ENCODE results near the gene ACTR1B. TPM values are rescaled to one million over a fixed set of nuclear protein-coding genes. Genes with fewer than 3 reads are reported as not detected.

Gene ACTR1B
- total RNA-seq, 1 donor from 2014 or later, result 35.6 TPM

GRCh38 chr2:97651114-97651513 lies 12.7 kb downstream of the ACTR1B start:
- Histone ChIP-seq H2AFZ (ENCODE audit: low read depth, low read length) (no peak overlapping the region), H3K9ac (ENCODE audit: low read length) (no peak overlapping the region), H4K20me1 (ENCODE audit: insufficient read depth, low read length) (peaks cover 5% of the 10 kb centered on the region), H3K36me3 (ENCODE audit: insufficient read depth, low read length) (peaks cover 21% of the 10 kb centered on the region), H3K4me1 (ENCODE audit: insufficient read depth, low read length) (peaks cover 5% of the 10 kb centered on the region), H3K4me3 (ENCODE audit: insufficient read depth, low read depth, low read length) (no peak overlapping the region), H3K79me2 (ENCODE audit: insufficient read depth, low read length) (peaks cover 19% of the 10 kb centered on the region), H3K4me2 (ENCODE audit: low read length) (no peak overlapping the region), H3K27me3 (ENCODE audit: insufficient read depth, low read length) (no peaks in the 10 kb centered on the region), H3K27ac (ENCODE audit: low read depth, low read length) (no peak overlapping the region), H3K9me3 (ENCODE audit: insufficient read depth, low read depth, low read length) (peaks cover 8% of the 10 kb centered on the region)
- Mint-ChIP-seq H3K27ac (ENCODE audit: unreplicated experiment) (no peak overlapping the region), H3K27me3 (ENCODE audit: low read depth, unreplicated experiment) (no peaks in the 10 kb centered on the region), H3K9me3 (ENCODE audit: unreplicated experiment) (peaks cover 16% of the 10 kb centered on the region), H3K4me3 (ENCODE audit: unreplicated experiment) (no peak overlapping the region), H3K4me1 (ENCODE audit: low read depth, unreplicated experiment) (peaks cover 2% of the 10 kb centered on the region), H3K36me3 (ENCODE audit: low read depth, unreplicated experiment) (peaks cover 32% of the 10 kb centered on the region)
- no peak for TF ChIP-seq EZH2 (IDR thresholded peaks at IDR 0.05; ENCODE audit: insufficient read depth, low read length)
- no peak for TF ChIP-seq CTCF (IDR thresholded peaks at IDR 0.05; ENCODE audit: insufficient read depth, low read depth, low read length)
- no peak for FAIRE-seq
- DNase-seq (ENCODE audit: low read depth), result no peak

DNA sequence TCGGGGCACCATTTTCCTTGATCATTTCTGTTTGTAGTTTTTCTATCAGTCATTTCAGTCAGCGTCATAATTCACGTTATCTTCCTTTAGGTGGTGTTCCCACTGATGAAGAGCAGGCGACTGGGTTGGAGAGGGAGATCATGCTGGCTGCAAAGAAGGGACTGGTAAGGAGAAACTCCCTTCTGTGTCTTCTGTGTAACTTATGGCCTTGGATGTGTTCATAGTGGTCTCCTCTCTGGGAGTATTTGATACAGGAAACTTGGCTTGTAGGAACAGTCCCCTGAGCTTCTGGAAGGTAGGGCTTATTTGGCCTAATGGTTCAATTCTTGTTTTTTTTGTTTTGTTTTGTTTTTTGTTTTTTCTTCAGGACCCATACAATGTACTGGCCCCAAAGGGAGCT lies 16.9 kb downstream of the ACTR1B start:
- FAIRE-seq (no peak), DNase-seq (ENCODE audit: low read depth) (no peak)
- H3K4me3 Mint-ChIP-seq (ENCODE audit: unreplicated experiment), result peak overlapping the region; percentile 93
- H3K4me1 Mint-ChIP-seq (ENCODE audit: low read depth, unreplicated experiment), result peaks cover 7% of the 10 kb centered on the region
- Histone ChIP-seq H3K4me1 (ENCODE audit: insufficient read depth, low read length) (peaks cover 13% of the 10 kb centered on the region), H3K36me3 (ENCODE audit: insufficient read depth, low read length) (peaks cover 15% of the 10 kb centered on the region), H3K9me3 (ENCODE audit: insufficient read depth, low read depth, low read length) (no peaks in the 10 kb centered on the region), H3K9ac (ENCODE audit: low read length) (peak overlapping the region; percentile 94), H3K79me2 (ENCODE audit: insufficient read depth, low read length) (peaks cover 22% of the 10 kb centered on the region), H4K20me1 (ENCODE audit: insufficient read depth, low read length) (peaks cover 5% of the 10 kb centered on the region), H3K4me2 (ENCODE audit: low read length) (peak overlapping the region; percentile 95), H2AFZ (ENCODE audit: low read depth, low read length) (no peak overlapping the region), H3K27me3 (ENCODE audit: insufficient read depth, low read length) (no peaks in the 10 kb centered on the region), H3K27ac (ENCODE audit: low read depth, low read length) (no peak overlapping the region), H3K4me3 (ENCODE audit: insufficient read depth, low read depth, low read length) (peak overlapping the region; percentile 90)
- H3K9me3 Mint-ChIP-seq (ENCODE audit: unreplicated experiment), result no peaks in the 10 kb centered on the region
- H3K27me3 Mint-ChIP-seq (ENCODE audit: low read depth, unreplicated experiment), result no peaks in the 10 kb centered on the region
- peaks cover 6% of the 10 kb centered on the region for H3K36me3 Mint-ChIP-seq (ENCODE audit: low read depth, unreplicated experiment)
- no peak for TF ChIP-seq EZH2 (IDR thresholded peaks at IDR 0.05; ENCODE audit: insufficient read depth, low read length)
- TF ChIP-seq CTCF (IDR thresholded peaks at IDR 0.05; ENCODE audit: insufficient read depth, low read depth, low read length), result no peak
- H3K27ac Mint-ChIP-seq (ENCODE audit: unreplicated experiment), result peak overlapping the region; percentile 44

Measured in astrocyte (in vitro differentiated cells and primary cell).